ACHN (cell line): ENCODE measurements around the gene PLEKHG3.
A peak's percentile ranks its signal among the peaks of the same experiment; 100 is the strongest.

Source experiments
- DNase-seq: peaks from one replicate; pipeline ENCODE4 v3.0.0-alpha.2; 2015
- in situ Hi-C: cut with HindIII; loops from 2 replicates; pipeline ENCODE4 v1.10.0; 2017; ENCODE audit warnings: low sequenced_read_pairs, low pct_ligation_motif_present, low pct_unique_long_range_greater_than_20kb

The PLEKHG3 gene

GRCh38 chr14:64788706-64789105, 84.5 kb downstream of the PLEKHG3 start:
- peak; percentile 81 for DNase-seq

GRCh38 chr14:64789696-64790095, 85.5 kb downstream of the PLEKHG3 start:
- DNase-seq, result no peak
- in situ Hi-C loops, result no loop called here

More at GRCh38 chr14:64788706-64789105, 84.5 kb downstream of the PLEKHG3 start:
- in situ Hi-C loops, result no loop called here

GRCh38 chr14:64790478-64790877, 86.3 kb downstream of the PLEKHG3 start:
- in situ Hi-C loops, result no loop called here
- no peak for DNase-seq

GRCh38 chr14:64792231-64792630, 88.0 kb downstream of the PLEKHG3 start:
- no peak for DNase-seq
- in situ Hi-C loops, result no loop called here

- DNase-seq, result no peak
- in situ Hi-C loops, result no loop called here
These were observed 88.8 kb downstream of the PLEKHG3 start for GRCh38 chr14:64792871-64793560.

- DNase-seq, result no peak
- in situ Hi-C loops, result no loop called here
These were observed 91.0 kb downstream of the PLEKHG3 start for GRCh38 chr14:64795211-64795610.

GRCh38 chr14:64795921-64796320, 91.7 kb downstream of the PLEKHG3 start:
- no peak for DNase-seq
- in situ Hi-C loops, result no loop called here

- in situ Hi-C loops, result no loop called here
- DNase-seq, result no peak
These were observed 92.1 kb downstream of the PLEKHG3 start for GRCh38 chr14:64796369-64796768.

GRCh38 chr14:64799555-64799954, 95.3 kb downstream of the PLEKHG3 start:
- no peak for DNase-seq
- in situ Hi-C loops, result no loop called here
